ENCODE results near the gene AJAP1.

The AJAP1 gene

GRCh38 chr1:4773226-4773625 lies 118.8 kb downstream of the AJAP1 start:
- TF ChIP-seq ZBTB7A (IDR thresholded peaks at IDR 0.05; ENCODE audit: low read depth) (no peak), USF1 (IDR thresholded peaks at IDR 0.05) (no peak), TEAD4 (IDR thresholded peaks at IDR 0.05) (no peak), RAD21 (IDR thresholded peaks at IDR 0.05; ENCODE audit: low read depth) (no peak), CREB1 (IDR thresholded peaks at IDR 0.05; ENCODE audit: low read depth) (no peak), FOXM1 (IDR thresholded peaks at IDR 0.05; ENCODE audit: borderline replicate concordance, low read depth) (no peak), TCF12 (IDR thresholded peaks at IDR 0.05; ENCODE audit: low read depth) (no peak), EP300 (IDR thresholded peaks at IDR 0.05; ENCODE audit: borderline replicate concordance) (no peak)

- TF ChIP-seq CREB1 (IDR thresholded peaks at IDR 0.05; ENCODE audit: low read depth) (no peak), TEAD4 (IDR thresholded peaks at IDR 0.05) (no peak), EP300 (IDR thresholded peaks at IDR 0.05; ENCODE audit: borderline replicate concordance) (no peak), REST (IDR thresholded peaks at IDR 0.05; ENCODE audit: low read depth) (no peak), ZBTB7A (IDR thresholded peaks at IDR 0.05; ENCODE audit: low read depth) (no peak), EGR1 (IDR thresholded peaks at IDR 0.05) (no peak), CEBPB (IDR thresholded peaks at IDR 0.05) (no peak), USF1 (IDR thresholded peaks at IDR 0.05) (no peak), RAD21 (IDR thresholded peaks at IDR 0.05; ENCODE audit: low read depth) (no peak), TCF12 (IDR thresholded peaks at IDR 0.05; ENCODE audit: low read depth) (no peak), YY1 (IDR thresholded peaks at IDR 0.05; ENCODE audit: low read depth) (no peak), MAX (IDR thresholded peaks at IDR 0.05) (no peak), FOXM1 (IDR thresholded peaks at IDR 0.05; ENCODE audit: borderline replicate concordance, low read depth) (no peak)
Observed at GRCh38 chr1:4775506-4775905, 121.1 kb downstream of the AJAP1 start.

GRCh38 chr1:4778056-4778455 lies 123.6 kb downstream of the AJAP1 start:
- TF ChIP-seq RAD21 (IDR thresholded peaks at IDR 0.05; ENCODE audit: low read depth) (peak; percentile 16; the same call in 1 of the 2 replicates), CREB1 (IDR thresholded peaks at IDR 0.05; ENCODE audit: low read depth) (no peak)

- TF ChIP-seq EGR1 (IDR thresholded peaks at IDR 0.05) (no peak), RAD21 (IDR thresholded peaks at IDR 0.05; ENCODE audit: low read depth) (no peak), TCF12 (IDR thresholded peaks at IDR 0.05; ENCODE audit: low read depth) (no peak), USF1 (IDR thresholded peaks at IDR 0.05) (no peak), CREB1 (IDR thresholded peaks at IDR 0.05; ENCODE audit: low read depth) (no peak), REST (IDR thresholded peaks at IDR 0.05; ENCODE audit: low read depth) (no peak), EP300 (IDR thresholded peaks at IDR 0.05; ENCODE audit: borderline replicate concordance) (no peak), NFIC (IDR thresholded peaks at IDR 0.05) (no peak), TEAD4 (IDR thresholded peaks at IDR 0.05) (no peak), MAX (IDR thresholded peaks at IDR 0.05) (no peak), FOXM1 (IDR thresholded peaks at IDR 0.05; ENCODE audit: borderline replicate concordance, low read depth) (no peak), CEBPB (IDR thresholded peaks at IDR 0.05) (no peak)
Observed at GRCh38 chr1:4781646-4782045, 127.2 kb downstream of the AJAP1 start.

GRCh38 chr1:4784761-4785160 lies 130.4 kb downstream of the AJAP1 start:
- no peak for TF ChIP-seq YY1 (IDR thresholded peaks at IDR 0.05; ENCODE audit: low read depth)
- no peak for TF ChIP-seq CREB1 (IDR thresholded peaks at IDR 0.05; ENCODE audit: low read depth)
- no peak for TF ChIP-seq CEBPB (IDR thresholded peaks at IDR 0.05)
- TF ChIP-seq RAD21 (IDR thresholded peaks at IDR 0.05; ENCODE audit: low read depth): no peak
- TF ChIP-seq REST (IDR thresholded peaks at IDR 0.05; ENCODE audit: low read depth): no peak
- no peak for TF ChIP-seq EP300 (IDR thresholded peaks at IDR 0.05; ENCODE audit: borderline replicate concordance)
- no peak for TF ChIP-seq TEAD4 (IDR thresholded peaks at IDR 0.05)
- no peak for TF ChIP-seq FOXM1 (IDR thresholded peaks at IDR 0.05; ENCODE audit: borderline replicate concordance, low read depth)
- TF ChIP-seq NFIC (IDR thresholded peaks at IDR 0.05): no peak
- no peak for TF ChIP-seq USF1 (IDR thresholded peaks at IDR 0.05)
- no peak for TF ChIP-seq EGR1 (IDR thresholded peaks at IDR 0.05)
- TF ChIP-seq ZBTB7A (IDR thresholded peaks at IDR 0.05; ENCODE audit: low read depth): no peak
- TF ChIP-seq TCF12 (IDR thresholded peaks at IDR 0.05; ENCODE audit: low read depth): no peak
- TF ChIP-seq MAX (IDR thresholded peaks at IDR 0.05): no peak
- no peak for TF ChIP-seq TAF1 (IDR thresholded peaks at IDR 0.05; ENCODE audit: low read depth)

Data from Ishikawa (cell line).